ENCODE results near the gene CCDC85A.
A peak's percentile ranks its signal among the peaks of the same experiment; 100 is the strongest.

The CCDC85A gene

DNA sequence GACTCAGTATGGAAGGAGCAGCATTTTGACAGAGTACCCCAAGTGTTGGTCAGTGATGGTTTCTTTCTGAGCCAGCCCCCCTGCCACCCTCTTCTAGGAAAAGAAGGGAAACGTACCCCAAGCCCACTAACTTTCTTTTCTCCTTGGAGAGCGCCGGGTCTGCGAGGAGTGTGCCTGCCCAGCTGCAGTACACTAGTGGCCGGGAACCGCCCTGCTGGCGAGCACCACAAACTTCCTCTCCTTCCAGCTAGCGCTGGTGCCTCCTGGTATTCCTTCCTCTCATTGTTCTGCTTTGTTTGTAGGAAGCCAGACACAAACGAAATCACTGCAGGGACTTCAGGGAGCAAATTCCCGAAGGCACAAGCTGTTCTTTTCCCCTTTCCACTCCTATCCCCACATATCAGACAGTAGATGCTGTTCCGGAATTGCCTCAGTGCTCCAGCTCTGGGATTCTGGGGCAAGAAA lies 1.8 kb downstream of the CCDC85A start:
- in situ Hi-C loops (cut with MboI; ENCODE audit: low pct_unique_long_range_greater_than_20kb, low sequenced_read_pairs): no loop called here
- DNase-seq: peak; percentile 32

DNA sequence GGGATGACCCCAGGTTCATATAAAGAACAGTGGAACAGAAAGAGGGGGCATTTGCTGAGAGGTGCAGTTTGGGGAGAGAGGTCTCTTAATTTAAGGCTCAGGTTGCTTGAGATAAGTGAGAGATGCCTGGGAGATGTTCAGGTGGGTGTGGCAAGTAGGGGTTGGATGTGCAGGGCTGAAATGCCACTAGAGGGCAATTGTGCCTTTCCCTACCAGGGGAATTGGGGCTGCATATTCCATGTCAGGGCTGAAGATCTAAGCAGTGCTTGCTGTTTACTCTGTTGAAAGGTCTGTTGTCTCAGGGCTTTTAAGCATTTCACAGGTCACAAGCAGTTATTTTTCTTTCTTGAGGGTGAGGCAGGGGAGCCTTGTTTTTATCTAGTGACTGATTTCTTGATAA lies 7.8 kb downstream of the CCDC85A start:
- DNase-seq: peak; percentile 35
- in situ Hi-C loops (cut with MboI; ENCODE audit: low pct_unique_long_range_greater_than_20kb, low sequenced_read_pairs): no loop called here

DNA sequence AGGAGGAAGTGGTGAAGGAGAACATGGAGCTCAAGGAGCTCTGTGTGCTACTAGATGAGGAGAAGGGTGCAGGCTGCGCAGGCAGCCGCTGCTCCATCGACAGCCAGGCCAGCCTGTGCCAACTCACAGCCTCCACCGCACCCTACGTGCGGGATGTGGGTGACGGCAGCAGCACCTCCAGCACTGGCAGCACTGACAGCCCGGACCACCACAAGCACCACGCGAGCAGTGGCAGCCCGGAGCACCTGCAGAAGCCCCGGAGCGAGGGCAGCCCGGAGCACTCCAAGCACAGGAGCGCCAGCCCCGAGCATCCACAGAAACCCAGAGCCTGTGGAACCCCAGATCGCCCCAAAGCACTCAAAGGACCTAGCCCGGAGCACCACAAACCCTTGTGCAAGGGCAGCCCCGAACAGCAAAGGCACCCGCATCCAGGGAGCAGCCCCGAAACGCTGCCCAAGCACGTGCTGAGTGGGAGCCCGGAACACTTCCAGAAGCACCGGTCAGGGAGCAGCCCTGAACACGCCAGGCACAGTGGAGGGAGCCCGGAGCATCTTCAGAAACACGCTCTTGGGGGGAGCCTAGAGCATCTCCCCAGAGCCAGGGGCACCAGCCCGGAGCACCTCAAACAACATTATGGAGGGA lies 9.0 kb downstream of the CCDC85A start:
- in situ Hi-C loops (cut with MboI; ENCODE audit: low pct_unique_long_range_greater_than_20kb, low sequenced_read_pairs): no loop called here
- DNase-seq: no peak

DNA sequence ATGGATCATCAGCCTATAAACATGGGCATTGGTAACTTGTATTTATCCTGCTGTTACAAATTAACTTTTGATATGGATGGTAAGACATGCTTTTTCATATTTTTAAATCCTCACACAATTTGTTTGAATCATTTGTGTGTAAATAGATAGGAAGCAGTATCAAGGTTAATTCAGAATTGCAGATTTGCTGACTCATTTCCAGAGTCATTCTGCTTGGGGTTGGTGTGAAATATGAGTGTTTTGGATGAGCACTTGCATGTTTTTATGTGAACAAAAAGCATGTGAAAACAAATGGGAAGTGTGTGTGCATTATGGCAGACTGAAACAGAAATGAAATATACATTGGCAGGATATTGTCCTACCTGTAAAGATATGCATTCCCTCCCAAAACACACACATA lies 11.8 kb downstream of the CCDC85A start:
- in situ Hi-C loops (cut with MboI; ENCODE audit: low pct_unique_long_range_greater_than_20kb, low sequenced_read_pairs): no loop called here

DNA sequence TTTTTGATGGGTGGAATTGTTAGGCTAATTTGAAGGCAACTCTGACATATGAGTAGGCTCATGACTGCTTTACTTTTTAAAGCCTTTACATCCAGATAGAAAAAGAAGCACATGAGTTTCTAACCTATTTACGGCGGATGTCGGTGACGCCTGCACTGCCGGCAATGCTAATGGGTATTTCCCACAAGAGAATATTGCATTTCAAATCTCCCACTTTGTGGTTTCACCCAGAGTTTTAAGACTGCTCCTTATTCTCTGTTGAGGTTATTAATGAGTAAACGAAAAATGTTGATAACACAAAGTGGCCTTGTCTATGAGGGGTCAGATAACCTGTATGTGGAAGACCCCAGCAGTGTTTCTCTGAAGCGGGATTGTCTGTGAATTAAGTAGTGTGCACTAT lies 14.0 kb downstream of the CCDC85A start:
- DNase-seq: no peak
- in situ Hi-C loops (cut with MboI; ENCODE audit: low pct_unique_long_range_greater_than_20kb, low sequenced_read_pairs): no loop called here

More for the DNA sequence above, 11.8 kb downstream of the CCDC85A start:
- DNase-seq: no peak

DNA sequence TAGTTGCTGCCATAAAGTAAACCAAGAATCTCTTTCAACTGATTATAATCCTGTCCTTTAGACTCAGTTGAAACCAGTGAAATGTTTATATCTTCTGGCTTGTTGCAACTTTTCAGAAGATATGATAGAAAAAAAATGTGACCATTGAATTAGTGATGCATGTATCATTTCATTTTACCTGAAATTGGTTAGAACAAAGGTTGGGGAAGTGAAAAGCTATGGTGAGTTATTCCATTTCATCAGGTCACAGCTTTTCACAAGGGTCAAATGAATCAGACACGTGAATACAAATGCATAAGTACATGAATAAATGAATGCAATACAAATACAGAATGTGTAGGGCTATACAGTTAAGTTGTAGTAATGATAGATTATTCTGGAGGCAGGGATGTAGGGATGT lies 15.1 kb downstream of the CCDC85A start:
- in situ Hi-C loops (cut with MboI; ENCODE audit: low pct_unique_long_range_greater_than_20kb, low sequenced_read_pairs): no loop called here
- DNase-seq: no peak

DNA sequence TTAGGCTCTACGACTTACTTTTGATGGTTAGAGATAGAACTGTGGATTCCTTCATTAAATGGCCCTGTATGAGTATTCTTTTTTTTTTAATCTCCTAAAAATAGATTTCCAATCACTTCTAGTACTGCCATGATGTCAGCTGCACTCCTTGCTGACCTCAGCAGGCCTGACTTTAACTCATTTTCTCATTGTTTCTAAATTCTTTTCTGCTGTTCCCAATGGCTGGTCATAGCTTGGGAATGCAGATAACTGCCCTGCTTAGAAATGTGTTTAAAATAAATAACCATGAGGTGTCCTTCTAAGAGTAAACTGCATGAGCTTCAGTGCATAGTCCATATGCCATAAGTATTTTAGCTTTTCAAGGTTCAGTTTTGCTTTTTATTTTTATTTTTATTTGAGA lies 15.7 kb downstream of the CCDC85A start:
- DNase-seq: no peak
- in situ Hi-C loops (cut with MboI; ENCODE audit: low pct_unique_long_range_greater_than_20kb, low sequenced_read_pairs): no loop called here

DNA sequence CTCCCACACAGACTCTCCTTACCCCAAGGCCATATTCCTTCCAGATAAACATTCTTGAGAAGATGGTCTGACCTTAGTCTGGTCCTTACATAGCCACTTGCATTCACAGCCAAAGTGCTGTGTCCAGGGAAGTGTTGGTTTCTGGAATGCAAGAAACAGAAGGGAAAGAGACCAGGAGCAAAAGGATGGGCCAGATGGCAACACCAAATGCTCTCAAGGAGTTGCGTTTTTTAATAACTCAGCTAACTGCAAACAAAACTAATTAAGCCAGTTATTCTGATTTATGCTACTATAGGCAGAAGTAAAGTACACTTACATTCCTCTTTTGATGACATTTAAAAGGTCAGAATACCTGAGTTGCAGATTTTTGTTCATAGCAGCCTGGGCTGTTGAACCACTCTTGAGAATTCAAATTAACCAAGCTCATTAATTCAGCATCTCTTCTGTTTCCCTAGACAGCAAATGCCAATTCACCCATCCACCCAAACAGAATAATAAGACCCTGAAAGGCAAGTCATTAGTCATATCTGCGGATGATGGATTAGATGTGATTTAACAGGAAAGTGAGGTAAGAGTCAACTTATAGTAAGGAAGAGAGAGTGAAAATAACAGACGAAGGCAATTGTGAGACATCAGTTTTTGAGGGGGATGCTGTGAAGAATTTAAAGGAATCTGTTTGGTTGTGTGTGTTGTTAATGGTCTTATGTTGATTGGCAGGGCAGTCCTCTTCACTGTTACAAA lies 18.8 kb downstream of the CCDC85A start:
- in situ Hi-C loops (cut with MboI; ENCODE audit: low pct_unique_long_range_greater_than_20kb, low sequenced_read_pairs): no loop called here

DNA sequence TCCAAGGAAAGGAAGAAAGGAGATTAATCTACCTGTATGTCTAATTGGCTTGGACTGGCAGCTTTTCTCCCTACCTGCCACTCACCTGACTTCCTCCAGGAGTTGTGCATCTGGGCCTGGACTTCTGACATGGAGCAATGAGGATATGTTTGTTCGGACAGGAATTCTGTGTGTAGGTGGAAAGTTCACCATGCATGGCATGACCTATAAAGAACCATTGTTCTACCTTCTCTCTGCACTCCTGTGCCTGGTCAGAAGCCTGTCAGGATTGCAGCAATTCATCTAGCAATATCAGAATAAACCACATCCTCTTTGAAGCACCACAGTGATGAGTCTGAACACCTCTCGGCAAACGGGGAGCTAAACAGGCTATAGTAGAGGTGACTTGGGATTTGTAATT lies 20.8 kb downstream of the CCDC85A start:
- in situ Hi-C loops (cut with MboI; ENCODE audit: low pct_unique_long_range_greater_than_20kb, low sequenced_read_pairs): no loop called here
- DNase-seq: no peak

More for the DNA sequence above, 18.8 kb downstream of the CCDC85A start:
- DNase-seq: no peak

DNA sequence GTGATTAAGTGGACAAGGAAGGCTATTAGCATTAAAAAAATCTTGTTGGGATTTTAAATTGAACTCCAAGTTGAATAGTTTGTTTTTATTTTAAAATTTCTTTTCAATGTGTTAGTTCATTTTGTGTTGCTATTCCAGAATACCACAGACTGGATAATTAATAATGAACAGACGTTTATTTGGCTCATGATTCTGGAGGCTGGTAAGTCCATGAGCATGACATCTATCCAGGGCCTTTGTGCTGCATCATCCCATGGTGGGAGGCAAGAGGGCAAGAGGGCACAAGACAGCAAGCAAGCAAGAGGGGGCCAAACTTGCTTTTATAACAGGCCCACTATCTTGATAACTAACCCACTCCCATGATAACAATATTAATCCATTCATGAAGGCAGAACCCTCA lies 22.5 kb downstream of the CCDC85A start:
- DNase-seq: no peak
- in situ Hi-C loops (cut with MboI; ENCODE audit: low pct_unique_long_range_greater_than_20kb, low sequenced_read_pairs): no loop called here

DNA sequence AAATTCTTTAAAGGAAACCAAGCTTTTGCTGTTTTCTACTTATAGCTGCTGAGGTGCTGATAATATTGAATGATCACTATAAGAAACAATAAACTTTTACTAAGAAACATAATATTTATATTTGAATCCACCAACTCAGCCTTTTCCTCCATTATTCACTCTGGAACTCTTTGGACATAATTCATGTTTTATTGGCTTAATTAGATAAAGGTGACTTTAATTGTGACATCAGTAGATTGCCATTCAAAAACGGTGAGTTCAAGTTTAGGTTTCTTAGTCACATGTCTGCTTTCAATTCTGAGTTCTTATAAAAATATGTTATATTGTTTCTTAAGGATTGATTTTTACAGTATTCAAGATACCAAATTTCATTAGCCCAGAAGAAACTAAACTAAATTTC lies 24.0 kb downstream of the CCDC85A start:
- in situ Hi-C loops (cut with MboI; ENCODE audit: low pct_unique_long_range_greater_than_20kb, low sequenced_read_pairs): no loop called here
- DNase-seq: no peak

DNA sequence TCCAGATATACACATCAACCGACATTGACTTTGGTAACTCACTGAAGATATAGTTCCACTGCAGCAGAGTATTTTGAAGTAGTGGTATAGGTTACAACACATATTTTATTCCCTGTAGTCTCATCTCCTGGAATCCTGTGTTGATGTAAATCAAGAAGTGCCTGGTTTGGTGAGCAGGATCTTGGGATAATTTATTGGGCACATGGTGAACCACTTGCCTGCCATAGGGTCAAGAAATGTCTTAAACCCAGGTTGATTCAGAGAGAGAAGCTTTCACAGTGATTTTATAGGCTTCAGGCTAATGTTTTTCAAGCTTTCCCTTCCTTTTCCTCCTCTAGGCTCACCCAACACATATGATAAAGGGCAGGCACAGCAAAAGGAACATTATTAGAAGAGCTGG lies 24.6 kb downstream of the CCDC85A start:
- DNase-seq: no peak
- in situ Hi-C loops (cut with MboI; ENCODE audit: low pct_unique_long_range_greater_than_20kb, low sequenced_read_pairs): no loop called here

DNA sequence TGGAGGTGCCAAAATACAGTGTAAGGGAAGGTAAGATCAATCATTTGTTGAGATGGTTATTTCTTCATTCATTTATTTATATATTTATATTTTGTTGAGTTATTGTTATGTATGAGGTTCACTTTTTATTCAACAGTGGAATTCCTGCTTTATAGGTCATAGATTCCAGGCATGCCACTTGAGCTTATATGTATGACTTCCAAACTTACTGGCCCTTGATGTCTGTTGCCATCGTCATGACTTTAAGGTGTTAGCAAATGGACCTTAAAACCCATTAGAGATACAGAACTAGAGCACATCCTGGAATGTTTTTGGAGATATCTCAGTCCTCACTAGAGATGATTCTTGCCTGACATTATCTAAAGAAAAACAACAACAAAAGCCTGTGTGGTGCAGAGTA lies 25.9 kb downstream of the CCDC85A start:
- in situ Hi-C loops (cut with MboI; ENCODE audit: low pct_unique_long_range_greater_than_20kb, low sequenced_read_pairs): no loop called here
- no peak for DNase-seq

DNA sequence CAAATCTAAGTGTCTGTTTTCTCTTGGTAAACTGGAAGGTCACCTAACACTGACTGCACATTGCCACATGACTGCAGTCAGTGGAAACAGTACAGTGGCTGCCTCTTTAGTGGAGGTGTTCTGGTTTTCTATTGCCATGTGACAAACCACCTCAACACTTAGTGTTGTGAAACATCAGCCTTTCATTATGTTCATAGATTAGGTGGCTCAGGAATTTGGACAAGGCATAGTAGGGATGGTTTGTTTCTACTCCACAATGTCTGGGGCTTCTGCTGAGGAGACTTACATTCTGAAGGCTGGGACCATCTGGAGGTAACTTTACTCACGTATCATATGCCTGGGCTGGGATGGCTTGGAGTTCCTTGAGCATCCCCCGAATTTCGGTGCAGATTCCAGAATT lies 26.5 kb downstream of the CCDC85A start:
- no peak for DNase-seq
- in situ Hi-C loops (cut with MboI; ENCODE audit: low pct_unique_long_range_greater_than_20kb, low sequenced_read_pairs): no loop called here

DNA sequence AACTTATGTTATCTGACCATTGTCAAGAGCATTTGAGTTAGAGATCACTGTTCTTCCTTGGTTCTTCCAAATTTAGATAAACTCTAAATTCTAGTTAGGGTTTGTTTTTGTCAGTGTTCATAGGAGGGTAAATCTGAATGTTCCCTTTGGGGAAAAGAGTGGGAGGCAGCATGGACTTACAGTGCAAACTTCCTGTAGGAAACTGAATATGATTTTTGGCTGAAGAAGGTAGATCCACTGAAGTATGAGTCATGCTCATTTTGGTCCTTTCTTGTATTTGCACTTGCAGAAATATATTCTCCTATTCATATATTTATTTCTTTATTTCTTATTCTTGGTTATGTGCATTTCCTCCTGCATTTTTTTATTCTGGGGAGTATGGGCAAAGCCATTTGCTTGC lies 27.3 kb downstream of the CCDC85A start:
- DNase-seq: no peak
- in situ Hi-C loops (cut with MboI; ENCODE audit: low pct_unique_long_range_greater_than_20kb, low sequenced_read_pairs): no loop called here

DNA sequence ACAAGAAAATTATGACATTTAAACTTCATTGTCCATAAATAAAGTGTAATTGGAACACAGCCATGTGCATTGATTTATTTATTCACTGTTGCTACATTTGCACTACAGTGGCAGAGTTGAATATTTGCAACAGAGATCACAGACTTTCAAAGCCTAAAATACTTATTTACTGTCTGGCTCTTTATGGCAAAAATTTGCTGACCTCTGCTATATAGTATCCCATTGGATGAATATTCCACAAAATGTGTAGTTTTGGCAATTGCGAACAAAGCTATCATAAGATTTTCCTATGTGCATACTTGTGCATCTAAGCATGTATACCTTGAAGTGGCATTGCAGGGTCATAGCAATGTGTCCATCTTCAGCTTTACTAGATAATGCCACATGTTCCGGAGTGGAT lies 32.1 kb downstream of the CCDC85A start:
- DNase-seq: no peak
- in situ Hi-C loops (cut with MboI; ENCODE audit: low pct_unique_long_range_greater_than_20kb, low sequenced_read_pairs): no loop called here

DNA sequence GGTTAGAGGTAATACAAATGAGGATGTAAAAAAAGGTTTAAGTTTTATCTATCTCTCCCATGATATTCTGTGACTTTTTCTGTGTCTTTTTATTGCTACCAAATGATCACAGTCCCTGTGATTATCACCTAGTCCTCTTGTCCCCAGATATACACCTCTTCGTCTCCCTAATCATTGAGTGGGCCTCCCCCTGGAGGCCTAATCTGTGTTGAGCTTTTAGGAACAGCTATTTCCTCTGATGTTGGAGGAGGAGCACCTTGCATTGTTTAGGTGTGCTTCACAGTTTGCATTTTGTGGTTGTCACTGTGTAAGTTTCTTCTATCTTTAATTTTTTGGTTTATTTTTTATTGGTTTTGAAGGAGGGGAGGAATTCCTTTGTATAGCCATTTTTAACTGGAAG lies 33.3 kb downstream of the CCDC85A start:
- in situ Hi-C loops (cut with MboI; ENCODE audit: low pct_unique_long_range_greater_than_20kb, low sequenced_read_pairs): no loop called here
- DNase-seq: no peak

DNA sequence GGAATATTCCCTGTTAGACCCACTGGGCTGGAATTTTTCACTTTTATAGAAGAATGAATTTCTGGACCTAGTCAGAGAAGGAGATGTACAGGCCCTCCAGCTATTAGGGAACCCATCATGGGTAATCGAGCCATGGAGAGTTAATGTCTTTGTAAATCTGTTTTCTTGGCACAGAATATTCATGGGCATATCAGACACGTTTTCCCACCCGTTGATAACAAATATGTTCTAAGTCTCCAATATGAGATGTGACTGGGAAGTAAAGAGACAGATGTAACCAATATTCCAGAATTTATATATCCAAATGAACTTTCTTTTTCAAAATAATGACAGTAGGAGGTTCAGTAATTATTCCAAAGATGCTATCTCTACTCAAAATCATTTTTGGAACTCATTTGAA lies 38.7 kb downstream of the CCDC85A start:
- no peak for DNase-seq
- in situ Hi-C loops (cut with MboI; ENCODE audit: low pct_unique_long_range_greater_than_20kb, low sequenced_read_pairs): no loop called here

DNA sequence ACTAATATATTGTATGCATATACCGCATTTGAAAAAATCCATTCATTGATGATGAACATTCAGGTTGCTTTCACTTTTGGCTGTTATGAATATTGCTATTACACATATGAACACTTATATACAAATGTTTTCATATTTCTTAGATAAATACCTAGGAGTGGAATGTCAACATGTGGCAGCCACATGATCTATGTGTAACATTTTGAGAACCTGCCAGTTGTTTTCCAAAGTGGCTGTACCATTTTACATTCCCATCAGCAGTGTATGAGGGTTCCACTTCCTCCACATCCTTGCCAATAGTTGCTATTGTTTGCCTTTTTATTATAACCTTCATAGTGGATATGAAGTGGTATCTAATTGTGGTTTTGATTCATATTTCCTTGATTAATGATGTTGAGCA lies 40.5 kb downstream of the CCDC85A start:
- in situ Hi-C loops (cut with MboI; ENCODE audit: low pct_unique_long_range_greater_than_20kb, low sequenced_read_pairs): no loop called here
- no peak for DNase-seq

DNA sequence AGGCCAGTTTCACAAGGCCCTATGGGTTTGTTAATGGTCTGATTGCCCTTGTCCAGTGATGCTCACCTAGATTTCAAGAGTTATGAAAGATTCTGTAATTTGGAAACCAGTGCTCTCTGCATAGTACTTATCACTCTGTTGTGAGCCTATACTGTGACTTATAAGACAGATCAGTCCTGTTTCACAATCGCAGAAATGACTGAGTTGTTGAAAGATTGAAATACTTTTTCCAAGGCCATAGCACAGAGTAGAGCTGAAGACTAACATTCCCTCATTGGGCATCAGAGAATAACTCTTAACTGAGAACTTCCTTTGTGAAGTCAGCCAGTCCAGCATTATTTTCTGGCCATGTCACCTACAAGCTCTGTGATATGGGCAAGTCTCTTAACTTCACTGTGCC lies 44.0 kb downstream of the CCDC85A start:
- DNase-seq: no peak
- in situ Hi-C loops (cut with MboI; ENCODE audit: low pct_unique_long_range_greater_than_20kb, low sequenced_read_pairs): no loop called here
